ENCODE measurements around the gene LGALS4.

DNA sequence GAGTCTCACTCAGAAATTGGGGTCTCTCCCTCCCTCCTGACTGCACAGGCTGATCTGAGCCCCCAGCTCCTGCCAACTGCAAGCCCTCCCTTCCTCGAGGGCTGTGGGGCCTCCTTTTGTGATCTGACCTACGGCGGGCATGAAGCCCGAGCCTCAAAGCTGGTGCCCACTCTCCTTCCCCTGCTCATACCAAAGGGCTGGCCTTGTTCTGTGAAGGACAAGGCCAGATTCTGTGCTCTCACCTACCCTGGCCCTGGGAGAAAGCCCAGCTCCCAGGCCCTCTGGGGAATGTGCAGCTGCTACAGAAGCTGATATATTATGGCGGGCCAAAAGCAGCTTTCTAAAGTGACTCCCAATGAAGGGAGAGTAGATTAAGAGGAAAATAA, 27.8 kb upstream of the LGALS4 start:
- TF ChIP-seq, protein P1, sequence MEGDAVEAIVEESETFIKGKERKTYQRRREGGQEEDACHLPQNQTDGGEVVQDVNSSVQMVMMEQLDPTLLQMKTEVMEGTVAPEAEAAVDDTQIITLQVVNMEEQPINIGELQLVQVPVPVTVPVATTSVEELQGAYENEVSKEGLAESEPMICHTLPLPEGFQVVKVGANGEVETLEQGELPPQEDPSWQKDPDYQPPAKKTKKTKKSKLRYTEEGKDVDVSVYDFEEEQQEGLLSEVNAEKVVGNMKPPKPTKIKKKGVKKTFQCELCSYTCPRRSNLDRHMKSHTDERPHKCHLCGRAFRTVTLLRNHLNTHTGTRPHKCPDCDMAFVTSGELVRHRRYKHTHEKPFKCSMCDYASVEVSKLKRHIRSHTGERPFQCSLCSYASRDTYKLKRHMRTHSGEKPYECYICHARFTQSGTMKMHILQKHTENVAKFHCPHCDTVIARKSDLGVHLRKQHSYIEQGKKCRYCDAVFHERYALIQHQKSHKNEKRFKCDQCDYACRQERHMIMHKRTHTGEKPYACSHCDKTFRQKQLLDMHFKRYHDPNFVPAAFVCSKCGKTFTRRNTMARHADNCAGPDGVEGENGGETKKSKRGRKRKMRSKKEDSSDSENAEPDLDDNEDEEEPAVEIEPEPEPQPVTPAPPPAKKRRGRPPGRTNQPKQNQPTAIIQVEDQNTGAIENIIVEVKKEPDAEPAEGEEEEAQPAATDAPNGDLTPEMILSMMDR (IDR thresholded peaks at IDR 0.05), result no peak
- TF ChIP-seq POLR2A (IDR thresholded peaks at IDR 0.05) (no peak), EP300 (IDR thresholded peaks at IDR 0.05) (no peak)

All from ovary (tissue), 3 donors.